Measurements from ENCODE around the gene PLXND1.

Gene PLXND1

DNA sequence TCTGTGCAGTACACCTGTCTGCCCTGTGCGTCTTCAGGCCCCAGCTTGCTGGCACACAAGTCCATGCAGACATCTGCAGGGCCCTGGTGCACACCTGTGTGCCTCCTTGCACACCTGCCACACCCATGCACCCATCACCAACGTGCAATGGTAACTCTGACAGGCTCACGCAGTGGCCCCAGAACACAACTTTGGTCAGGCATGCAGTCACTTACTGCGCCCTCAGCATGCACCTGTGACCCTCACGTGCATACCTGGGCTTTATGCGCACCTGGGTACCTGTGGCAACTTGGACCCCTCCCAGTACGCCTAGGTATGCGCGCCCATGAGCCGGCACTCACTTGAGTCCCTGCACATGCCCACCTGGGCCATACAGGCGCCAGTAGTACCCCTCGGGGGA is 1.7 kb downstream of the PLXND1 start:
- FAIRE-seq: no peak
- DNase-seq (ENCODE audit: extremely low spot score, insufficient read length, low read depth): no peak

DNA sequence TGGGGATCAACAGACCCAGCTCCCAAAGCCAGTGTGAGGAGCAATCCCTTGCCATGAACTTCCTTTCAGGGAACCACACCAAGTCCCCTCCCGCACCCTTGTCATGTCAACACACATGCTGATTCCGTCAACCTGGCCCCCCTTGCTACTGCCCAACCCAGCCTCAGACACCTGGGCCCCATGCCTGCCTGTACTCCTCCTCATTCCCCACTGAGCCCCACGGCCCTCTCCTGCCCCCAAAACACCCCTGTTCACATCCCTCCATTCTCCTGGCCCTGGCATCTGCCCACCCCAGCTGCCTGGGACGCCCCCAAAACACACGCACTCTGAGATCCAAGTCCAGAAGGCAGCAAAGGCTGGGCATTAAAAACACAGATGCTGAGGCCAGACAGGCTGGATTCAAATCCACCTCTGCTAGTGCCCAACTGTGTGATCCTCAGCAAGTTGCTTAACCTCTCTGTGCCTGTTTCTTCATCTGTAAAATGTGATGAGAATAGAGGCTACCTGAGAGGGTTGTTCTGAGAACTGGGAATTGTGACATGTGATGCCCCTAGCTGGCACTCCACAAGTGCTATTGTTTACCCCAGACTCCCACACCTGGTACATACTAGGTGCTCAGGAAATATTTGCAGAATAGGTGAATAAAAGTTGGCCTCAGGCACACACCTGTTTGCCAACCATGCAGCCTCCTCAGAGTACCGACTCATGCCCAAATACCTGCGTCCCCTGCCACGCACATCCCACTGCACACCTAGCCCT is 2.3 kb downstream of the PLXND1 start:
- no peak for DNase-seq (ENCODE audit: extremely low spot score, insufficient read length, low read depth)
- no peak for FAIRE-seq

DNA sequence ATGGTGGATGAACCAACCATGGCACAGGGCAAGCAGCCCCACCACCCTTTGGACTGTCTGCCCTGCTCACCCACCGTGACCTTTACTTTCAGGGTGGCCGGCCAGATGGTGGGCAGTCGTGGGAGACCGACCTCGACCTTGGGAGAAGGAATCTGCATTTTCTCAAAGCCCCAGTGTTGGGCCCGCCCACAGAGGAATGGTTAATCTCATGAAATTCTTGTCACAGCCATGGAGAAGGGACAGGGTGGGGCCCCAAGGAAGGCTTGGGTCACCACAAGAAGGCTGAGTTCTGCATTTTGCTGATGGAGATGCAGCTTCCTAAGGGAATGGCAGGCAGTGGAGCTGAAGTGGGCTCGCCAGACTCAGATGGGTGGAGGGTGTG is 2.9 kb downstream of the PLXND1 start:
- no peak for DNase-seq (ENCODE audit: extremely low spot score, insufficient read length, low read depth)

GRCh38 chr3:129602730-129603560 is 3.5 kb downstream of the PLXND1 start:
- DNase-seq (ENCODE audit: extremely low spot score, insufficient read length, low read depth): no peak

More for the DNA sequence above, 2.9 kb downstream of the PLXND1 start:
- FAIRE-seq: no peak

GRCh38 chr3:129602309-129602708 is 4.2 kb downstream of the PLXND1 start:
- FAIRE-seq (no peak), DNase-seq (ENCODE audit: extremely low spot score, insufficient read length, low read depth) (no peak)

More at GRCh38 chr3:129602730-129603560, 3.5 kb downstream of the PLXND1 start:
- FAIRE-seq: no peak

DNA sequence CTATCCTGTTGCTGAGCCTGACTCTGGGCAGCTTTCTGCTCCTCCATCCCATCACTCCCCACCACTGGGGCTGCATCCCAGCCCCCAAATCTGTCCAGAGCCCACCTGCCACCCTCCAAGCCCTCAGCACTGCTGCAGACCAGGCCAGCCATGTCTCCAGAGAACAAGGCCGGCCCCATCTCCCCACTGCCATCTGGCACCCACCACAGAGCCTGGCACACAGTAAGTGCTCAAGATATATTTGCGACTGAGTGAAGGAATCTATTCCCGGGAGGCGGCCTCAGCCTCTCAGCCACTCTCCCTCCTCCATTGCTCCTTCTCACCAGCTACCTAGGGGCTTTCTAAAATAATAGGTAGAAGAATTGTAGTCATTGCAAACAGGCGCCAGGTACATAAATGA is 4.8 kb downstream of the PLXND1 start:
- DNase-seq (ENCODE audit: extremely low spot score, insufficient read length, low read depth): no peak
- no peak for FAIRE-seq

GRCh38 chr3:129600348-129600747 is 6.1 kb downstream of the PLXND1 start:
- FAIRE-seq (no peak), DNase-seq (ENCODE audit: extremely low spot score, insufficient read length, low read depth) (no peak)

- DNase-seq (ENCODE audit: extremely low spot score, insufficient read length, low read depth): no peak
- no peak for FAIRE-seq
Measured at GRCh38 chr3:129599607-129600006, 6.9 kb downstream of the PLXND1 start.

DNA sequence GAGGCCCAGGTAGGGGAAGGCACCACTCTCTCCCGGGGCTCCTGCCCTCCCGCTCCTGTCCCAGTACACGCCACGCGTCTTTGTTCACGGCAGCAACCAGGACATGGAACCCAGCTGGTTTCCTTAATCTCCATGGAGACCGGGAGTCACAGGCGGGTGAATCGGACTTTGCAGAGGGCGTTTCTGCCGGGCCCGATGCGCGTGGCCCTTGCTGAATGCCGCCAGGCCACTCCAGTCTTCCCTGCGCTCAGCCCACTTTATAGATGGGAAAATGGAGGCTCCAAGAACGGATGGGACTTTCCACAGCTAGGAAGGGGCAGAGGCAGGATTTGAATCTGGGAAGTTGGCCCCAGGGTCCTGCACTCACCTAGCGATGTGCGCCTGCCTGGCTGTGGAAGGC is 7.4 kb downstream of the PLXND1 start:
- DNase-seq (ENCODE audit: extremely low spot score, insufficient read length, low read depth) (no peak), FAIRE-seq (no peak)

DNA sequence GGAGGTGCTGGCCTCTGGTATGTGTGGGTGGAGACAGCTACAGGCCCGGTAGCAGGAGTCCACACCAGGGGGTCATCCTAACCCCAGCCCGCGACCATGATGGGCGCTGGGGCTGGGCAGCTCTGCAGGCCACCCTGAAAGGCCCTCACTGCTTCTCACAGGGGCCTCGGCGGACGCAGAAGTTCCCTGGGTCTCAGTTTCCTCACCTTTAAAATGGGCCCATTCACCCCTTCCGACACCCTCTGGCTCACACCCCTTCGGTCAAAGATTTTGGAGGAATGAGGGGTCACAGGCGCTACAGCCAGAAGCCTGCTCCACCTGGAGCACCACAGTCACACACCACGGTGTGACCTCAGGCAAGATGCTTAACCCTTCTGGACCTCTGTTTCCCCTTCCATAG is 8.0 kb downstream of the PLXND1 start:
- no peak for FAIRE-seq

DNA sequence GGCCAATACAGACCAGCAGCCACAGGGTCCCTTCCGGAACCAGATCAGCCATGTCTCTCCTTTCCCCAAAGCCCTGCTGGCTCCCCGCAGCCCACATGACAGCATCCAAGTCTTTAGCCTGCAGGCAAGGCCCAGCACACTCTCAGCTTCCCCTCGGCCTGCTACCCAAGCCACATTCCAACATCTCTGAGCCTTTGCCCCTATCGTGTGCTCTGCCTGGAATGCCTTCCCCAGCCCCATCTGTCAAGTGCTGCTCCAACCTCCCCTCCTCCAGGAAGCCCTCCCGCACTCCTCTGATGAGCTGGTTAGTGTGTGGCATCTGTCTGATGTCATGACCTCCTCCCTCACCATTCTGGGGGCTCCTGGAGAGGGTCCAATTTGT is 8.5 kb downstream of the PLXND1 start:
- no peak for FAIRE-seq
- DNase-seq (ENCODE audit: extremely low spot score, insufficient read length, low read depth): no peak

More for the DNA sequence above, 8.0 kb downstream of the PLXND1 start:
- DNase-seq (ENCODE audit: extremely low spot score, insufficient read length, low read depth): no peak

DNA sequence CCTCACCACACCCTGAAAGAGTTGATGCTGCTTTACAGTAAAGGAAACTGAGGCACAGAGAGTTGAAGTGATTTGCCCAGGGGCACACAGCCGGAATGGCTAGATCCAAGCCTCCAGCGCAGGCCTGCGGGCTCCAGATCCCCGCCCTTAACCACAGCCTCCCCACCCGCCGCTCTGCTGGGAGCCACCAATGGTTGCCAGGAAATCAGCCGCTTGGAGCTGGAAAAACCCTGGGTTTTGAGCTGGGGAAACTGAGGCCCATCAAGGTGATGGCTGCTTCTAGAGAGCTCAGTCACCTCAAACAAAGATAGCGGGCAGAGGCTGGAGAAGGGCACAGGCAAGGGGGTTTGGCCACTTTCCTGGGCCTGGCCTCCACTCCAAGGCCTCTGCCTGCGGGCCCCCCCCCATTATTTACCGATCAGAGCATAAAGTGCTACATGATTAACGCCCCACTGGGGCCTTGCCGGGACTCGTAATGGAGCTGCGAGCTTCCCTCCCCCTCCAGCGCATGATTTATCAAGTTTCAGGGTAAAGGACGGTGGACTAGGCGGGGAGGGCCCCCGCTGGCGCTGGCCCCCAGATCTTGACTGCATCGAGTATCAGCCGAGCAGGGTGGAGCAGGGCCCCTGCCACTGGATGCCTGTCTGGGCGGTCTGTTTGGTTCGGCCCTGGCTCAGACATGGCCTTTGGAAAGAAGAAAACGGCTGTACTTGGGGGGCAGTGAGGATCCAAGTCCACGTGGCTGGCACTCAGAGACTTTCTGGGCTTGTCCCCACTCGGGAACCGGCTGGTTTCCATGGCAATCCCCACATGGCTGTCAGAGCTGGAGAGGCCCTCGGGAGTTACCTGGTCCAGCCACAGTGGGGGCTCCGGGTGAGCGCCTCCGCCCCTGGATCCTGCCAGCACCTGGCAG is 9.1 kb downstream of the PLXND1 start:
- FAIRE-seq: no peak

GRCh38 chr3:129596194-129597086 is 10.0 kb downstream of the PLXND1 start:
- DNase-seq (ENCODE audit: extremely low spot score, insufficient read length, low read depth) (no peak), FAIRE-seq (no peak)

More for the DNA sequence above, 9.1 kb downstream of the PLXND1 start:
- no peak for DNase-seq (ENCODE audit: extremely low spot score, insufficient read length, low read depth)

DNA sequence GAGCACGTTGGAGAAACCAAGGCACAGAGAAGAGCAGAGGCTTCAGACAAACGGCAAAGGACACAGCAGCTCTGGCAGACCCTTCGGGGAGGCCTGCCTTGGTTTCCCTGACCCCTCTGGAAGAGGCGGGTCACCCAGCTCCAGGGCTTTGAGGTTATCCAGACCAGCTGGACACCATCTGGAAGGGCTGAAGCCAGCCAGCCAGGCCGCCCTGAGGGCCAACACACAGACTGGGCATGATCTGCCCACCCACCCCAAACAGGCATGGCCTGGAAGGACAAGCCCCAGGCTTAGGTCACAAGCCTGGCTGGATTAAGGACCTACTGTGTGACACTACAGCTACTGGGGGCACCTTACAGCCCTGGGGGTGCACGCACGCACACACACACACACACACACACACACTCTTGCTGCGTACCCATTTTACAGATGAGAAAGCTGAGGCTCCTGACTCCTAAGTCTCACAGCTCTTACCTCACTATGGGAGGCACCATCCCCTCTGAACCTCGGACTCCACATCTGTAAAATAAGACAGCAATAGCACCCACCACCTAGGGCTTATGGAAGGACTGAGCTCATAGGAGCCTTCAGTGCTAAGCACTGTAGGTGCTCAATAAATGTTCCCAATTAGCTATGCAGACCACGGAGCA is 10.8 kb downstream of the PLXND1 start:
- DNase-seq (ENCODE audit: extremely low spot score, insufficient read length, low read depth) (no peak), FAIRE-seq (no peak)

DNA sequence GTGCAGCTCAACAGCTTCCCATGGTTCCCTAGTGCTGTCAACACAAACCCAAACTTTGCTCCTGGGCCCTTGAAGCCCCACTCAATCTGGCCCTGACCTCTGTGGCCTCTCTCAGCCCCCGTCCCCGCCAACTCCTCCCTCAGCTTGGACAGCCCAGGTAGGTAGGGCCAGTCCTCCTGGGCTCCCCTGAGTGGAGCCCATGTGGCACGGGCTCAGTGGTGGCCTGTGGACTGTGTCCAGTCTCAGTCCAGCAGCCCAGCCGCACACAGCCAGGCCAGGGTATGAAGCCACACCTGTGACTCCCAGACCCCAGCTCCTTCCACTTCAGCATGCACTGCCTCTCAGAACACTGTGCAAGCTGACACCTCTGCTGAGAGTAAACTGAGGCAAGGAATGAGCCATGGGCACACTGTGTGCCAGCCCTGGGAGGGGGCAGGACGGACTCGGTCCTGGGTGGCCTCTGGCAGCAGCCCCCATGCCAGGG is 11.5 kb downstream of the PLXND1 start:
- DNase-seq (ENCODE audit: extremely low spot score, insufficient read length, low read depth) (no peak), FAIRE-seq (no peak)

- DNase-seq (ENCODE audit: extremely low spot score, insufficient read length, low read depth) (no peak), FAIRE-seq (no peak)
Measured at GRCh38 chr3:129594409-129594808, 12.1 kb downstream of the PLXND1 start.

DNA sequence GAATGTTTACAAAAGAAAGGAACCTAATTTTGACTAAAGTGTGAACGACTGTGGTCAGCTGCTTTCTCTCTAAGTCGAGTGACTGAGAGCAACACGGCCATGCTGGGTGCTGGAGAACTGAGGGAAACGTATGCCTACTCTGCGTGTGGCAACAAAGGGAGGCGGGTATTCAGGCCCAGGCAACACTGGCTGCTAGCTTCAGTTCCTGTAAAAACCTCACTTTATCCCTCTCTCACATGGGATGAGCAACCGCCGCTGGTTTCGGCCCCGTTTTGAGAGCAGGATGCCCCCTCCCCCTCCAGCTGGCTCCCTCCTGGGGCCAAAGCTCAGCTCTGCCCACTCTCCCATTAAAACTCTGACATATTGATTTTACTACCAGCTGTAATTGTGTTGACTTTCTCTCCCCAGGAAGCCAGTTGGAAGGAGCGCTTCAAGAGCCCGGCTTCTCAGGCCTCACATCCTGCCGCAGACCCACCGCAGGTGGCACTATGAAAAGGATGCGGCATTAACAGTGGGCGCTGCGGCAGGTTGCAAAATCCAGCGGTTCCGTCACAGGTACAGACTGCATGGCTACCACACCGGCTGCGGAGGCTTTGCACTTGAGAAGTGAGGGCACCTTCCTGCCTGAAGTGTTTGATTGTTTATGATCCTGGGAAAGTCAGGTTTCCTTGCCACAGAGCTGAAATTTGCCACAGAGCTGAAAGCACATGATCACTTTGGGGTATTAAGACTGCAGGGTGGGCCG is 12.7 kb downstream of the PLXND1 start:
- FAIRE-seq (no peak), DNase-seq (ENCODE audit: extremely low spot score, insufficient read length, low read depth) (no peak)

DNA sequence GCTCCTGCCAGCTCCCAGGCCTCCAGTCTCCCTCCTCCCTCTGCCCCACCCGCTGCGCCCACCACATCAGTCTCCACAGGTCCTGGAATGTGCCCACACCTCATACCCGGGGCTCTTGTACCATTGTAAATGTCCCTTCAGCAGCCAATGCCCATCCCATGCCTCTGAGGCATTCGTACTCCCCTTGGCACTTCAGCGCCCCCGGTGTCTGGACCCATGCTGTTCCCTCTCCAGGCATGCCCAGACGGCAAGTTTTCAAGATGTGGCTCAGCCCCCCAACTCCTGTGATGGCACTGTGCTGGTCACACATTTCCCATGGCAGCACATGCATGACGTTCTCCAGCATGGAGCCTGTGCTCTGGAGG is 13.3 kb downstream of the PLXND1 start:
- DNase-seq (ENCODE audit: extremely low spot score, insufficient read length, low read depth) (no peak), FAIRE-seq (no peak)
